Upper lobe of right lung (tissue), 1 donor: ENCODE measurements around the gene ERVFRD-1. TPM values are rescaled to one million over a fixed set of nuclear protein-coding genes. Genes with fewer than 3 reads are reported as not detected.

Experiments
- ATAC-seq: fragments of 200-7000 bp; cut with Tn5 transposase; one replicate; pipeline ENCODE4 v1.9.1; 2020; ENCODE audit warnings: mild to moderate bottlenecking, moderate library complexity
- DNase-seq: peaks from one replicate; pipeline ENCODE4 v3.0.0-alpha.2; 2020
- H3K27ac ChIP-seq: fragments of 200-600 bp; one replicate; pipeline ENCODE4 v1.8.0; 2022
- H3K27me3 ChIP-seq: fragments of 200-600 bp; one replicate; pipeline ENCODE4 v1.8.0; 2022; ENCODE audit warnings: mild to moderate bottlenecking
- H3K36me3 ChIP-seq: fragments of 200-600 bp; one replicate; pipeline ENCODE4 v1.8.0; 2022
- H3K4me1 ChIP-seq: fragments of 200-600 bp; one replicate; pipeline ENCODE4 v1.8.0; 2022
- H3K4me3 ChIP-seq: fragments of 200-600 bp; one replicate; pipeline ENCODE4 v1.8.0; 2022; ENCODE audit warnings: mild to moderate bottlenecking
- H3K9me3 ChIP-seq: fragments of 200-600 bp; one replicate; pipeline ENCODE4 v1.8.0; 2022
- CTCF ChIP-seq: fragments of 200-600 bp; IDR thresholded peaks from one replicate; pipeline ENCODE4 v1.8.0; 2022; ENCODE audit warnings: antibody characterized with exemption
- intact Hi-C: fragments of 100-400 bp; cut with DNase I; formaldehyde crosslinking; loops from one replicate; pipeline ENCODE4 v1.11.0; 2022
- total RNA-seq: library from RNA; stranded (reverse); fragmentation: NEBNext Ultra II Directional; extraction: Animal tissue kit (Norgen Biotek cat#: 25700); gene quantifications from one replicate; pipeline ENCODE4 v1.2.1, GENCODE V29; 2021
- donor health status: DM: no; HTN: yes; CAD: no; lungs with severe emphysema.

ERVFRD-1 gene
- total RNA-seq, 1 donor from 2014 or later = 0.55 TPM

DNA sequence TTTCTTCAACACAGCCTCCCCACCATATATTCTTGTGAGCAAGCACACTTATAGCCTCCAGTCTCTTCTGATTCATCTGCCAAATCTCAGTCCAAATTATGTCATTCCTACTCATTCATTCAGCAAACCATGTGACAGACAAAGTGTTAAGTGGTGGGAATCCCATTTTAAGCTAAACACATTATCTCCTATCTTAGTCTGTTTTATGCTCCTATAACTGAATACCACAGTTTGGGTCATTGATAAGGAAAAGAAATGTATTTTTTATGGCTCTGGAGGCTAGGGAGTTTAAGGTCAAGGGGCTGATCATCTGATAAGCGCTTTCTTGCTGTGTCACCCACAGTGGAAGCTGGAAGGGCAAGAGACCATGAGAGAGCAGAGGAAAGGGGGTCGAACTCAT, 41.8 kb downstream of the ERVFRD-1 start:
- Histone ChIP-seq H3K4me3 (no peak overlapping the region), H3K27ac (no peak overlapping the region), H3K36me3 (no peaks in the 10 kb centered on the region), H3K9me3 (no peaks in the 10 kb centered on the region), H3K4me1 (no peaks in the 10 kb centered on the region), H3K27me3 (peaks cover 5% of the 10 kb centered on the region)
- DNase-seq (no peak), ATAC-seq (no peak)
- intact Hi-C loops = loop anchor here (10.0 kb wide), 1 partner anchor 115 kb away; no protein-coding TSS in a partner anchor
- TF ChIP-seq CTCF = no peak

GRCh38 chr6:11067348-11067747, 44.2 kb downstream of the ERVFRD-1 start:
- H3K9me3 ChIP-seq = no peaks in the 10 kb centered on the region
- intact Hi-C loops = loop anchor here (10.0 kb wide), 1 partner anchor 113 kb away; no protein-coding TSS in a partner anchor
- TF ChIP-seq CTCF = no peak
- no peak overlapping the region for H3K27ac ChIP-seq
- H3K4me3 ChIP-seq = no peak overlapping the region
- DNase-seq (no peak), ATAC-seq (no peak)
- no peaks in the 10 kb centered on the region for H3K4me1 ChIP-seq
- no peaks in the 10 kb centered on the region for H3K36me3 ChIP-seq
- peaks cover 5% of the 10 kb centered on the region for H3K27me3 ChIP-seq

DNA sequence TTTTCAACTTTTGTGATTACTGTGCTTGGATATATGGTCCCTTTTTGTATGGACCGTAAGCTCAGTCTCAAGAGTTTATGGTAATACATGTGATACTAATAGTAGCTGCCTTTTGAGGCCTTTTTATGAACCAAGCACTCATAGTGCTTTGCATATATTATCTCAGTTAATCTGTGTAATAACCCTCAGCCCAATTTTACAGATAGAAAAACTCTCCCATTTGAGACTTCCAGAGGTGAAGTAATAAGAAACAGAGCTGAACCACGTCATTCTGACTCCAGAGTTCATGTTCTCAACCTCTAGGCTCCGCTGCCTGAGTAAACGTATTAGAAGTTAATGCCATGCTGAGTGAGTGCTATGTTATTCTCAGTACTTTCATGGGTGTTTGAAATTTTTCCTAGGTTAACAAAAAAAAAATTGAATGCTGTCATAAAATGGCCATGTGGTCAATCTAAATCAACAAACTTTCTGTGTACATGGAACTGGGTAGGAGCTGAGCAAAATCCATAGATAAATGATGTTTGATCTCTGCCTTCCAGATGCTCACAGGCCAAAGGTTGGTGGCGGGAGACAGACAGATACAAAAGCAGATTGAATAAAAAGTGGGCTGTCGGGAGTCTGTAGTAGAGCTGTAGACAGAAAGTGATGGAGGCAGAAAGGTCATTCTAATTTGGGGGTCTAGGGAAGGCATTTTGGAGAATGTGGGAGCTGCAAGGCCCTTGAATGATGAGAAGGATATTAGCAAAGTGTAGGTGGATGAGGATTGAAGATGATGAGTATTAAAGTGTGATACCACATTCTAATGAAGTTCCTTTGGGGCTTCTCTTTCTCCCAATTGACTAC, 44.8 kb downstream of the ERVFRD-1 start:
- no peak for TF ChIP-seq CTCF
- H3K27ac ChIP-seq = no peak overlapping the region
- intact Hi-C loops = loop anchor here (10.0 kb wide), 1 partner anchor 112 kb away; no protein-coding TSS in a partner anchor
- H3K36me3 ChIP-seq = no peaks in the 10 kb centered on the region
- H3K27me3 ChIP-seq = peaks cover 5% of the 10 kb centered on the region
- no peak for DNase-seq
- H3K9me3 ChIP-seq = no peaks in the 10 kb centered on the region
- no peak for ATAC-seq
- H3K4me3 ChIP-seq = no peak overlapping the region
- H3K4me1 ChIP-seq = no peaks in the 10 kb centered on the region

DNA sequence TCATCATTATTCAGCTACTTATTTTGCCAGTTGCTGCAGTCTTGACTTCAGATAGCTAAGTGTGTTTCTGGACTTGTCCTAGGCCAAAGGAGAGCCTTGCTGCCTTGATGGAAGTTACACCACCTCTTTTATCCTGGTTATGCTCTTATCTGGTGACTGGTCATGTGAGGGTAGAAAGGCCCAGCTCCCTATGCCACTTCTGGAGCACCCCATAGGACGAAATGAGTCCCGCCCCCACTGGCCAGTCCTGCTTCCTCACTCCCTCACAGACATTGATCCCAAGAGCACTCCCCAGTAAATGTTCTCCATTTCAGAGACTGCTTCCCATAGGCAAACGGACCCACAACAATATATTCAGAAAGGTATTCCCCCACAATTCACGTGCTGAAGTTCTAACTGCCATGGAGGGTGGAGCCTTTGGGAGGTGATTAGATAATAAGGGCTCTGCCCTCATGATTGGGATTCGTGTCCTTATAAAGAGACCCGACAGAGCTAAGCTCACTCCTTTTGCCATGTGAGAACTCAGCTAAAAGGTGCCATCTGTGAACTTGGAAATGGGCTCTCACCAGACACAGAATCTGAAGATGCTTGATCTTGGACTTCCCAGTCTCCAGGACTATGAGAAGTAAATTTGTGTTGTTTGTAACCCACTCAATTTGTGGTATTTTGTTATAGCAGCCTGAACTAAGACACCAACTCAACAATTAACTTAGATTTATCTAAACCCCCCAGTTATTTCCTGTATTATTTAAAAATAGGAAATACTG, 45.9 kb downstream of the ERVFRD-1 start:
- Histone ChIP-seq H3K36me3 (no peaks in the 10 kb centered on the region), H3K4me1 (no peaks in the 10 kb centered on the region), H3K27me3 (peaks cover 5% of the 10 kb centered on the region), H3K27ac (no peak overlapping the region), H3K9me3 (no peaks in the 10 kb centered on the region), H3K4me3 (no peak overlapping the region)
- no peak for DNase-seq
- no peak for ATAC-seq
- TF ChIP-seq CTCF = no peak
- intact Hi-C loops = loop anchor here (10.0 kb wide), 1 partner anchor 111 kb away; no protein-coding TSS in a partner anchor

DNA sequence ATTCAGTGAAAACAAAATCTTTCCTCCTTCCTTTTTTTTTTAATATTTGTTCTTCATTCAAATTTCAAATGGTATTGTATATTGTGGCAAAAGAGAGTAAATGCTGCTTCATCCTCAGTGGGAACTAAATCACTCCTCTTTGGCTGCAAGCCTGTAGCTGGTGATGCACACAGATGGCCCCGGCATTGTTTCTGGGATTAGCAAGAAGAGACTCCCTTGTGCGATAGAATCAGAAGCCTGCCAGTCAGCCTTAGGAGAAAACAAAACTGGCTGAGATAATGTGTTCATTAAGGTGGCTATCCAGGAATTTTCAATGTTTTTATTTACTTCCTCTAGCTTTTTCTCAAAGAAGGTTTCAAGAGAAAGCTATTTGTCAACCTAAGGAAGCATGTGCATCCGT, 46.7 kb downstream of the ERVFRD-1 start:
- Histone ChIP-seq H3K36me3 (no peaks in the 10 kb centered on the region), H3K4me1 (no peaks in the 10 kb centered on the region), H3K4me3 (no peak overlapping the region), H3K9me3 (no peaks in the 10 kb centered on the region), H3K27ac (no peak overlapping the region), H3K27me3 (peaks cover 5% of the 10 kb centered on the region)
- DNase-seq (no peak), ATAC-seq (no peak)
- no peak for TF ChIP-seq CTCF
- intact Hi-C loops = loop anchor here (10.0 kb wide), 1 partner anchor 110 kb away; no protein-coding TSS in a partner anchor
